GM23338 (cell line): ENCODE measurements around the gene DCST2.

ENCODE experiments used
- CREB1 ChIP-seq: fragments of 250-450 bp; sonication (Bioruptor Pico); IDR thresholded peaks from 2 replicates; pipeline ENCODE4 v1.5.0; 2020; ENCODE audit warnings: low read depth, mild to moderate bottlenecking, moderate library complexity
- CTCF ChIP-seq, 2 experiments: fragments of 200-600 bp in 1 of 2; sonication (generic) in 1 of 2; conservative IDR thresholded peaks; 2 replicates each; pipeline versions ENCODE4 v1.5.1 to v1.6.1; 2016 to 2017; ENCODE audit warnings: antibody characterized with exemption in 2 of 2, low read depth in 2 of 2, mild to moderate bottlenecking in 2 of 2, moderate library complexity in 1 of 2
- ETS1 ChIP-seq: IDR thresholded peaks from 2 replicates; pipeline ENCODE4 v1.6.1; 2016; ENCODE audit warnings: antibody characterized with exemption
- EZH2 ChIP-seq: fragments of 200-600 bp; sonication (generic); IDR thresholded peaks from one replicate; pipeline ENCODE4 v1.8.0; 2017; ENCODE audit warnings: antibody characterized with exemption, mild to moderate bottlenecking, low read depth; ENCODE audit not compliant: unreplicated experiment
- EZH2phosphoT487 ChIP-seq: fragments of 200-600 bp; sonication (generic); IDR thresholded peaks from one replicate; pipeline ENCODE4 v1.8.1; 2018; ENCODE audit warnings: antibody characterized with exemption; ENCODE audit not compliant: unreplicated experiment
- JUNB ChIP-seq: IDR thresholded peaks from one replicate; pipeline ENCODE4 v1.6.1; 2016; ENCODE audit warnings: antibody characterized with exemption; ENCODE audit not compliant: unreplicated experiment
- POLR2AphosphoS5 ChIP-seq: IDR thresholded peaks from 2 replicates; pipeline ENCODE4 v1.6.1; 2016; ENCODE audit warnings: antibody characterized with exemption, low read depth
- REST ChIP-seq: IDR thresholded peaks from one replicate; pipeline ENCODE4 v1.6.1; 2018; ENCODE audit warnings: antibody characterized with exemption; ENCODE audit not compliant: unreplicated experiment
- STAT1 ChIP-seq: IDR thresholded peaks from one replicate; pipeline ENCODE4 v1.6.1; 2016; ENCODE audit warnings: antibody characterized with exemption; ENCODE audit not compliant: unreplicated experiment
- ZNF114 ChIP-seq: fragments of 250-450 bp; sonication (Bioruptor Pico); IDR thresholded peaks from 2 replicates; pipeline ENCODE4 v1.5.0; 2020; ENCODE audit warnings: mild to moderate bottlenecking, moderate library complexity

GRCh38 chr1:154974808-154975408, 58.7 kb downstream of the DCST2 start:
- TF ChIP-seq CTCF (conservative IDR thresholded peaks at IDR 0.05; ENCODE audit: low read depth in 2 of 2) (no peak), CREB1 (CRISPR knock-in tag) (no peak), EZH2phosphoT487 (no peak), REST (no peak), ZNF114 (no peak), POLR2AphosphoS5 (peak; percentile 75), EZH2 (no peak), JUNB (no peak), STAT1 (no peak), ETS1 (no peak)
